ENCODE results near the gene PCBD1.

DNA sequence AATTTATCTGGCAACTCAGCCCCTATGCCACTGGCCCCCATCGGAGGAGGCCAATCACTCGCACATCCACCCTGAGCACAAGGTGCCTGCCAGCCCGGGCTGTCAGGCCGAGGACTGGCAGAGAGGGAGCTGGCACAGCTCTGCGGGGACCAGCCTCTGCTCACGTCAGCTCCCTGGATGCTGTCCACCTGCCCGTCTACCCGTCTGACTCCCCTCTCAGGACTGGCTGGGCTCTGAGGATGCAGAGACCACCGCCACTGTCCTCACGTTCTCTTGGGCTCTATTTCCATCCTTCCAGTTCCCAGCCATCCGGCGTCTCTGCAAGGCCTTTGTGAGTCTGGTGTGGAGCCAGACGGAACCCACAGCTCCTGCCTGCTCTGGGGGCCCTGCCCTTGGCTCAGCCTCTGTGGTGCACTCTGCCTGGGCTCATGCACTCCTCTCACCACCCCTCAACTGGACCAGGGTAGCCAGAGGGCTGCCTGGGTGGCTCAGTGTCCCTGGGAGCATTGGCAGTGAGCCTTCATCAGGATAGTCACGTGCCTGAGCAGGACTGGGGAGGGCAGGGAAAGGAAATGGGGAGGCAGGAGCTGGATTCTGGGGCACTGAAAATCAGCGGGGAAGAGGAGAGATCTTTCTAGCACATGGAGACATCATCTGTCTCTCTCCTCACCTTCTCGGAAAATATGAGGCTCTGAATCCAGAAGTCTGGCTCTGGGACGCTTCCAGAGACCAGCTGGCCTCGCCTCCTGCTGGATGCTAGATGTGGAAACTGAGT lies 38.0 kb upstream of the PCBD1 start:
- TF ChIP-seq, protein P1, sequence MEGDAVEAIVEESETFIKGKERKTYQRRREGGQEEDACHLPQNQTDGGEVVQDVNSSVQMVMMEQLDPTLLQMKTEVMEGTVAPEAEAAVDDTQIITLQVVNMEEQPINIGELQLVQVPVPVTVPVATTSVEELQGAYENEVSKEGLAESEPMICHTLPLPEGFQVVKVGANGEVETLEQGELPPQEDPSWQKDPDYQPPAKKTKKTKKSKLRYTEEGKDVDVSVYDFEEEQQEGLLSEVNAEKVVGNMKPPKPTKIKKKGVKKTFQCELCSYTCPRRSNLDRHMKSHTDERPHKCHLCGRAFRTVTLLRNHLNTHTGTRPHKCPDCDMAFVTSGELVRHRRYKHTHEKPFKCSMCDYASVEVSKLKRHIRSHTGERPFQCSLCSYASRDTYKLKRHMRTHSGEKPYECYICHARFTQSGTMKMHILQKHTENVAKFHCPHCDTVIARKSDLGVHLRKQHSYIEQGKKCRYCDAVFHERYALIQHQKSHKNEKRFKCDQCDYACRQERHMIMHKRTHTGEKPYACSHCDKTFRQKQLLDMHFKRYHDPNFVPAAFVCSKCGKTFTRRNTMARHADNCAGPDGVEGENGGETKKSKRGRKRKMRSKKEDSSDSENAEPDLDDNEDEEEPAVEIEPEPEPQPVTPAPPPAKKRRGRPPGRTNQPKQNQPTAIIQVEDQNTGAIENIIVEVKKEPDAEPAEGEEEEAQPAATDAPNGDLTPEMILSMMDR (conservative IDR thresholded peaks at IDR 0.05): no peak
- TF ChIP-seq ZFX (IDR thresholded peaks at IDR 0.05): no peak

Data from C4-2B (cell line).